Measurements from ENCODE around the gene GGT6.

GGT6 gene

GRCh38 chr17:4520060-4520893 lies 40.1 kb downstream of the GGT6 start:
- DNase-seq, result no peak

- no peak for DNase-seq
These were observed 41.0 kb downstream of the GGT6 start for GRCh38 chr17:4519361-4519788.

- DNase-seq, result no peak
These were observed 41.5 kb downstream of the GGT6 start for GRCh38 chr17:4518901-4519300.

GRCh38 chr17:4516735-4517134 lies 43.6 kb downstream of the GGT6 start:
- DNase-seq, result no peak

- DNase-seq, result no peak
These were observed 44.9 kb downstream of the GGT6 start for GRCh38 chr17:4515501-4515900.

GRCh38 chr17:4514779-4515178 lies 45.6 kb downstream of the GGT6 start:
- no peak for DNase-seq

- DNase-seq, result no peak
These were observed 46.2 kb downstream of the GGT6 start for GRCh38 chr17:4514206-4514605.

- DNase-seq, result no peak
These were observed 47.0 kb downstream of the GGT6 start for GRCh38 chr17:4513113-4514032.

- DNase-seq, result no peak
These were observed 47.9 kb downstream of the GGT6 start for GRCh38 chr17:4512156-4513112.

GRCh38 chr17:4511199-4511932 lies 49.0 kb downstream of the GGT6 start:
- DNase-seq, result no peak

- no peak for DNase-seq
These were observed 49.8 kb downstream of the GGT6 start for GRCh38 chr17:4510618-4510941.

- no peak for DNase-seq
These were observed 50.3 kb downstream of the GGT6 start for GRCh38 chr17:4509923-4510617.

- no peak for DNase-seq
These were observed 51.0 kb downstream of the GGT6 start for GRCh38 chr17:4509401-4509800.

- DNase-seq, result no peak
These were observed 52.2 kb downstream of the GGT6 start for GRCh38 chr17:4508207-4508606.

GRCh38 chr17:4507361-4508111 lies 52.8 kb downstream of the GGT6 start:
- no peak for DNase-seq
